ENCODE measurements around the gene NRAS.

NRAS gene

GRCh38 chr1:114669562-114670082 lies 46.9 kb downstream of the NRAS start, which contains the start of gene DENND2C:
DENND2C (minus strand) TSS chr1:114670049; CDS start chr1:114625984, 44,065 bp downstream.
- Histone ChIP-seq H3K4me1 (no peaks in the 10 kb centered on the region), H3K36me3 (no peaks in the 10 kb centered on the region), H3K27me3 (peaks cover 21% of the 10 kb centered on the region), H3K4me3 (ENCODE audit: low read depth, low read length) (peak within 1 kb of the TSS; percentile 53), H3K9me3 (no peaks in the 10 kb centered on the region)
- DNase-seq: no peak
- no peak for TF ChIP-seq CTCF (IDR thresholded peaks at IDR 0.05; ENCODE audit: low read depth, low read length)

DNA sequence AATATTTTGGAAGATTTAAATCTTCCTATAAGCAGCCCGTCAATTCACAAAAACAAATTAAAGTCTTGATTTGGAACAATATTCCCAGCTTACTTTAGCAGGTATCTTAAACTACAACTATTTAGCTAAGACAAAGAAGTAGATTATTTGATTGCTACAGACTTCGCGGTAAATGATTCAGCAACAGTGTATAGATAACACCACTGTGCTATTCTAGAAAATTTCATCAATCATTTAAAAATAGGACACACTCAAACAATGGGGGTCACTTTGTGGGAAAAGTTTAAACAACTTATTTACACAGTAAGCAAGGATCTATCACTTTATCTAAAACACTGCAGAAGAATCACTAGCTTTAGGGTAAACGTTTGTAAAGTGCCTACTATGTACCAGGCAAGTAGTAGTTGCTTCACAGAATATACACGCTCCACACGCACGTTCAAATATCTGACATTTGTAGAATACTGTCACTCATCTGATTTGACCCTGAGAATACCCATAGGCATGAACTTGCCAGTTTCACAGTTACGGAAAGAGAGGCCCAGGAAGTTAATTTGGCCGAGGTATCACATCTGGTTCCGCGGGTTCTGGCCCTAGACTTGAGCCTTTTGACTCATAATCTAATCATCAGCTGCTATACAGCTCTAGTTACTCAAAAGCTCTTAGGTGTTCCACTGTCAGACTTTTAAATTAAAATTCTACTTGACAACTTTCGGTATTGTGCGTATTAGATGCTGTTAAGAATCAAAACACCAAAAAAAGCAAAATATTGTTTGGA lies 47.6 kb downstream of the NRAS start:
- peak overlapping the region; percentile 53 for H3K4me3 ChIP-seq (ENCODE audit: low read depth, low read length)
- peaks cover 16% of the 10 kb centered on the region for H3K27me3 ChIP-seq
- H3K4me1 ChIP-seq: no peaks in the 10 kb centered on the region
- no peak for TF ChIP-seq CTCF (IDR thresholded peaks at IDR 0.05; ENCODE audit: low read depth, low read length)
- DNase-seq: no peak
- no peaks in the 10 kb centered on the region for H3K36me3 ChIP-seq
- no peaks in the 10 kb centered on the region for H3K9me3 ChIP-seq

GRCh38 chr1:114668373-114668772 lies 48.2 kb downstream of the NRAS start:
- Histone ChIP-seq H3K36me3 (no peaks in the 10 kb centered on the region), H3K4me3 (ENCODE audit: low read depth, low read length) (no peak overlapping the region), H3K9me3 (no peaks in the 10 kb centered on the region), H3K4me1 (no peaks in the 10 kb centered on the region), H3K27me3 (peaks cover 11% of the 10 kb centered on the region)
- DNase-seq: no peak
- no peak for TF ChIP-seq CTCF (IDR thresholded peaks at IDR 0.05; ENCODE audit: low read depth, low read length)

GRCh38 chr1:114666954-114667353 lies 49.6 kb downstream of the NRAS start:
- no peak overlapping the region for H3K4me3 ChIP-seq (ENCODE audit: low read depth, low read length)
- H3K27me3 ChIP-seq: peaks cover 13% of the 10 kb centered on the region
- no peaks in the 10 kb centered on the region for H3K4me1 ChIP-seq
- no peak for TF ChIP-seq CTCF (IDR thresholded peaks at IDR 0.05; ENCODE audit: low read depth, low read length)
- no peak for DNase-seq
- H3K36me3 ChIP-seq: no peaks in the 10 kb centered on the region
- no peaks in the 10 kb centered on the region for H3K9me3 ChIP-seq

- Histone ChIP-seq H3K4me3 (ENCODE audit: low read depth, low read length) (no peak overlapping the region), H3K4me1 (no peaks in the 10 kb centered on the region), H3K27me3 (peaks cover 27% of the 10 kb centered on the region), H3K36me3 (no peaks in the 10 kb centered on the region), H3K9me3 (no peaks in the 10 kb centered on the region)
- no peak for TF ChIP-seq CTCF (IDR thresholded peaks at IDR 0.05; ENCODE audit: low read depth, low read length)
- DNase-seq: no peak
Observed at GRCh38 chr1:114660238-114660637, 56.3 kb downstream of the NRAS start.
